ENCODE measurements around the gene TVP23C.

The TVP23C gene

DNA sequence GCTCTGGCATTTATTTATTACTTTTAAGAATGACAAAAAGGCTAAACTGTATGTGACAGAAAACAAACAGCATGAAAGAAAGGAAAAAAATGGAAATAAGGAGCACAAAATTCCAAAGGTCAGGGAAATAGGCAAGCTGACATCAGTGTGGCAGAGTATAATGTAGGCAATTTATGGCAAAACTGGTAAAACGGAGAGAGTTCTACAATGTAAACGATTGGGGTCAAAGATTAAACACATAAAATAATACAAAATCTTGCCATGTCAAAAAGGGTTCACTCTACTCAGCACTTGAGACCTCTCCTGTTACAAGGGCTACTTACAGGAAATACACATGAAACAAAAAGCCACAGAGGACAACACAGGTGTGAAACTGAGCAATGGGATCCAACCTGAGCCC, 48.8 kb downstream of the TVP23C start:
- in situ Hi-C loops (cut with MboI; ENCODE audit: low pct_unique_long_range_greater_than_20kb, low sequenced_read_pairs, unreplicated experiment): loop anchor here (25.0 kb wide), 1 partner anchor 252 kb away; the partner anchor contains the start of gene PMP22
- no peak for DNase-seq (ENCODE audit: low spot score)
- TF ChIP-seq, protein P1, sequence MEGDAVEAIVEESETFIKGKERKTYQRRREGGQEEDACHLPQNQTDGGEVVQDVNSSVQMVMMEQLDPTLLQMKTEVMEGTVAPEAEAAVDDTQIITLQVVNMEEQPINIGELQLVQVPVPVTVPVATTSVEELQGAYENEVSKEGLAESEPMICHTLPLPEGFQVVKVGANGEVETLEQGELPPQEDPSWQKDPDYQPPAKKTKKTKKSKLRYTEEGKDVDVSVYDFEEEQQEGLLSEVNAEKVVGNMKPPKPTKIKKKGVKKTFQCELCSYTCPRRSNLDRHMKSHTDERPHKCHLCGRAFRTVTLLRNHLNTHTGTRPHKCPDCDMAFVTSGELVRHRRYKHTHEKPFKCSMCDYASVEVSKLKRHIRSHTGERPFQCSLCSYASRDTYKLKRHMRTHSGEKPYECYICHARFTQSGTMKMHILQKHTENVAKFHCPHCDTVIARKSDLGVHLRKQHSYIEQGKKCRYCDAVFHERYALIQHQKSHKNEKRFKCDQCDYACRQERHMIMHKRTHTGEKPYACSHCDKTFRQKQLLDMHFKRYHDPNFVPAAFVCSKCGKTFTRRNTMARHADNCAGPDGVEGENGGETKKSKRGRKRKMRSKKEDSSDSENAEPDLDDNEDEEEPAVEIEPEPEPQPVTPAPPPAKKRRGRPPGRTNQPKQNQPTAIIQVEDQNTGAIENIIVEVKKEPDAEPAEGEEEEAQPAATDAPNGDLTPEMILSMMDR (IDR thresholded peaks at IDR 0.05; ENCODE audit: extremely low read depth, insufficient read depth, missing control alignments): no peak

DNA sequence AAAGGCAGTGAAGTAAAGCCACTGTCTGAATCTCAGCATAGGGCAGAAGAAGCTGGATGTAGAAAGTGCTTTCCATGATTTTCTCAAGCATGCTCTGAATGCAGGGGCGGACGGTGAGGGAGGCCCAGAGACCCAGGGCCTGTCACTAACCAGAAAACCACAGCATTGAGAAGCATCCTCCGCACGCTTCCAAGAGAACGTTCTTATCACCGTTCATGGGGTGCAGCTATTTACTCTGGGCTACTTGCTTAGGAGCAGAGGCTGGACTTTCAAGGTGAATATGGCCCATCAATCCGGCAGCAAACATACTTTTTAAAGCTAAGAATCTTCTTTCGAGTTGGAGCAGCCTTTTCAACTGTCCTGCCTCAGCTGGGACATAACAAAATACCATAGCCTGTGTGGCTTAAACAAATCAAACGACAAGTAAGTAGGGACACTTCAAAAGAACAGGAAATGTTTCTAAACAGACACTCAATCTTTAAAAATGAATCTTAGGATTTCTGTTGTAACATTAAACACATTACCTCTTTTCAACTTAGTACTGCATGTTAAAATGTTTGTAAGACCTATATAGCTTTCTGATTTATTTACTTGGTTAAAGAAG, 49.3 kb downstream of the TVP23C start:
- TF ChIP-seq, protein P1 (IDR thresholded peaks at IDR 0.05; ENCODE audit: extremely low read depth, insufficient read depth, missing control alignments): no peak
- in situ Hi-C loops (cut with MboI; ENCODE audit: low pct_unique_long_range_greater_than_20kb, low sequenced_read_pairs, unreplicated experiment): loop anchor here (25.0 kb wide), 1 partner anchor 252 kb away; the partner anchor contains the start of gene PMP22
- no peak for DNase-seq (ENCODE audit: low spot score)

DNA sequence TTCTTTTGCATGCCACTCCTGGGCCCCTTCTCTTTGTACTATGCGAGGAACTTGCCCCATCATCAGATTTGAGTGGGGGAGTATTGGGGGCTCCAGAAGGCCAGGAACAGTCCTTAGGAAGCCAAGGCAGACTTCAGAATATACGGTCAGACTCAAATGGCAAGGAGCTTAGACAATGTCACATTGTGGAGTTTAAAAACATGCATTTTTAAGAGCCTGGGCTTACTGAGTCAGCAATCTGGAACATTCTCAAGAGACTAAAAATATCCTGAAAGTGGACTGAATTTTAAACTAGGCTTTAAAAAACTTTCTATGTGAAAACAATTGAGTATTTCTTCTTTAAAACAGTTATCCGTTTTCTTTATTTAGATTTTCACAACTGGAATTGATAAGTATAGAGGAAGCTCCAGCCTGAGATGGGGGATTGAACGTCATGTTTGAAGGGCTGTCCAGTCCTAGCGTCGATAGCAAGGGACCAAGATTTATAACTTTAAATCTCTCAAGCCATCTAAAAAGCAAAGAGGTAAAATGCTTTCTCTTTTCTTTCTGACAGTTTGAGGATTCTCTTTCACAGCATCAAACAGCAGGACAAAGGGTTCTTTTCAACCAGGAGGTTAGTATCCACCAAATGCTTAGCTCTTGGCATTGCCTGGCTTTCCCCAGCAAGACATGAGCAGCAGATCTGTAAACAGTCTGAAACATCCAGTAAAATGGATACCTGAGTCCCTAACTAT, 50.1 kb downstream of the TVP23C start:
- TF ChIP-seq, protein P1 (IDR thresholded peaks at IDR 0.05; ENCODE audit: extremely low read depth, insufficient read depth, missing control alignments): no peak
- in situ Hi-C loops (cut with MboI; ENCODE audit: low pct_unique_long_range_greater_than_20kb, low sequenced_read_pairs, unreplicated experiment): loop anchor here (25.0 kb wide), 1 partner anchor 251 kb away; the partner anchor contains the start of gene PMP22
- no peak for DNase-seq (ENCODE audit: low spot score)

GRCh38 chr17:15512071-15512709, 51.1 kb downstream of the TVP23C start:
- TF ChIP-seq, protein P1 (IDR thresholded peaks at IDR 0.05; ENCODE audit: extremely low read depth, insufficient read depth, missing control alignments): no peak
- DNase-seq (ENCODE audit: low spot score): no peak
- in situ Hi-C loops (cut with MboI; ENCODE audit: low pct_unique_long_range_greater_than_20kb, low sequenced_read_pairs, unreplicated experiment): loop anchor here (25.0 kb wide), 1 partner anchor 250 kb away; the partner anchor contains the start of gene PMP22

DNA sequence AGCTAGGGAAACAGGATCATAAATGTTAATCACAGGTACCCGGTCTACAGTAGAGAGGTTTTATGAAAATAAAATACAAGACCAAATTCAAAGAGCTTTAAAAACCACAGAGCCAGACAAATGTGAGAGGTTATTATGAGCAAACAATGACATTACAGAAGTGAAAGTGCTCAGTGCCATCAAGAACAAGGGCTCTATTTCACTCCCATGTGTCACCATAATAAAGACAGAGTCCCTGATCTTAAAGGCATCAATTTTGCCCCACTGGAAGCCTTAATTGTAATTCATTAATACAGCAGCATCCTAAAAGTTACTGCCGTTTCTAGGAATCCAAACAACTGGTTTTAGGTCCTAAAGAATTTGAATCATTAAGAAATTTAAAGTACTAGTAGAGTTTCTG, 52.1 kb downstream of the TVP23C start:
- TF ChIP-seq, protein P1 (IDR thresholded peaks at IDR 0.05; ENCODE audit: extremely low read depth, insufficient read depth, missing control alignments): no peak
- DNase-seq (ENCODE audit: low spot score): no peak
- in situ Hi-C loops (cut with MboI; ENCODE audit: low pct_unique_long_range_greater_than_20kb, low sequenced_read_pairs, unreplicated experiment): loop anchor here (25.0 kb wide), 1 partner anchor 249 kb away; the partner anchor contains the start of gene PMP22

- TF ChIP-seq, protein P1 (IDR thresholded peaks at IDR 0.05; ENCODE audit: extremely low read depth, insufficient read depth, missing control alignments): no peak
- no peak for DNase-seq (ENCODE audit: low spot score)
- in situ Hi-C loops (cut with MboI; ENCODE audit: low pct_unique_long_range_greater_than_20kb, low sequenced_read_pairs, unreplicated experiment): loop anchor here (25.0 kb wide), 1 partner anchor 248 kb away; the partner anchor contains the start of gene PMP22
Measured at GRCh38 chr17:15510361-15510760, 52.9 kb downstream of the TVP23C start.
